H9 (cell line): Measurements from ENCODE around the gene FREM2. TPM values are rescaled to one million over a fixed set of nuclear protein-coding genes. Genes with fewer than 3 reads are reported as not detected.

ENCODE experiments used
- DNase-seq: peaks from one replicate; pipeline ENCODE4 v3.0.0-alpha.2; 2017
- H2AFZ ChIP-seq: one replicate; pipeline ENCODE4 v1.6.1; 2013; ENCODE audit warnings: mild to moderate bottlenecking, low read length, control low read depth, moderate library complexity
- H2AK5ac ChIP-seq: 2 replicates; pipeline ENCODE4 v1.6.1; 2013; ENCODE audit warnings: low read length, control low read depth, mixed read lengths; ENCODE audit not compliant: insufficient read length
- H2BK120ac ChIP-seq: one replicate; pipeline ENCODE4 v1.6.1; 2013; ENCODE audit warnings: low read depth, mild to moderate bottlenecking, low read length, control low read depth, inconsistent platforms; ENCODE audit not compliant: poor library complexity, severe bottlenecking
- H2BK12ac ChIP-seq: 2 replicates; pipeline ENCODE4 v1.6.1; 2013; ENCODE audit warnings: low read length, control low read depth, mixed read lengths, low read depth; ENCODE audit not compliant: insufficient read length
- H2BK15ac ChIP-seq: 2 replicates; pipeline ENCODE4 v1.6.1; 2013; ENCODE audit warnings: low read depth, low read length, control low read depth
- H2BK20ac ChIP-seq: one replicate; pipeline ENCODE4 v1.6.1; 2013; ENCODE audit warnings: low read depth, mild to moderate bottlenecking, low read length, control low read depth, inconsistent platforms; ENCODE audit not compliant: poor library complexity, severe bottlenecking
- H2BK5ac ChIP-seq: 2 replicates; pipeline ENCODE4 v1.6.1; 2013; ENCODE audit warnings: low read length, control low read depth, mixed read lengths; ENCODE audit not compliant: insufficient read length
- H3K14ac ChIP-seq: 2 replicates; pipeline ENCODE4 v1.6.1; 2013; ENCODE audit warnings: low read length, control low read depth; ENCODE audit not compliant: insufficient read depth
- H3K18ac ChIP-seq: 2 replicates; pipeline ENCODE4 v1.6.1; 2013; ENCODE audit warnings: low read depth, mild to moderate bottlenecking, mixed read lengths, low read length, control low read depth; ENCODE audit not compliant: insufficient read length
- H3K23ac ChIP-seq: 2 replicates; pipeline ENCODE4 v1.6.1; 2013; ENCODE audit warnings: low read length, control low read depth, mixed read lengths, low read depth; ENCODE audit not compliant: insufficient read length
- H3K23me2 ChIP-seq: 2 replicates; pipeline ENCODE4 v1.6.1; 2013; ENCODE audit warnings: low read depth, mild to moderate bottlenecking, mixed read lengths, low read length, control low read depth; ENCODE audit not compliant: insufficient read length, poor library complexity, severe bottlenecking
- H3K27ac ChIP-seq: 2 replicates; pipeline ENCODE4 v1.5.1; 2013; ENCODE audit warnings: low read length, control low read depth, mixed read lengths, low read depth; ENCODE audit not compliant: insufficient read length
- H3K27me3 ChIP-seq: 2 replicates; pipeline ENCODE4 v1.6.1; 2013; ENCODE audit warnings: low read length, control low read depth, inconsistent platforms; ENCODE audit not compliant: insufficient read depth
- H3K4ac ChIP-seq: 2 replicates; pipeline ENCODE4 v1.6.1; 2013; ENCODE audit warnings: low read depth, mild to moderate bottlenecking, control low read depth, inconsistent platforms, low read length, moderate library complexity
- H3K4me1 ChIP-seq: 2 replicates; pipeline ENCODE4 v1.6.1; 2013; ENCODE audit warnings: low read length, control low read depth, inconsistent platforms; ENCODE audit not compliant: insufficient read depth
- H3K4me2 ChIP-seq: 2 replicates; pipeline ENCODE4 v1.6.1; 2013; ENCODE audit warnings: low read length, control low read depth, mixed read lengths; ENCODE audit not compliant: insufficient read length, insufficient read depth
- H3K56ac ChIP-seq: 2 replicates; pipeline ENCODE4 v1.6.1; 2013; ENCODE audit warnings: low read depth, mild to moderate bottlenecking, mixed read lengths, low read length, control low read depth; ENCODE audit not compliant: insufficient read length
- H3K79me1 ChIP-seq: 2 replicates; pipeline ENCODE4 v1.6.1; 2013; ENCODE audit warnings: low read depth, mild to moderate bottlenecking, moderate library complexity, low read length, control low read depth, inconsistent platforms; ENCODE audit not compliant: insufficient read depth, poor library complexity, severe bottlenecking
- H3K79me2 ChIP-seq: 2 replicates; pipeline ENCODE4 v1.6.1; 2013; ENCODE audit warnings: low read length, control low read depth, inconsistent platforms; ENCODE audit not compliant: insufficient read depth
- H3K9ac ChIP-seq: 2 replicates; pipeline ENCODE4 v1.6.1; 2013; ENCODE audit warnings: low read length, control low read depth, mixed read lengths; ENCODE audit not compliant: insufficient read length; ENCODE audit errors: extremely low read depth
- H3K9me3 ChIP-seq: one replicate; pipeline ENCODE4 v1.6.1; 2013; ENCODE audit warnings: low read depth, low read length, inconsistent platforms; ENCODE audit not compliant: control insufficient read depth
- H3T11ph ChIP-seq: one replicate; pipeline ENCODE4 v1.6.1; 2013; ENCODE audit warnings: mild to moderate bottlenecking, low read length, control low read depth, inconsistent platforms
- H4K20me1 ChIP-seq: one replicate; pipeline ENCODE4 v1.6.1; 2013; ENCODE audit not compliant: control insufficient read depth, insufficient read length, insufficient read depth
- H4K5ac ChIP-seq: 2 replicates; pipeline ENCODE4 v1.6.1; 2013; ENCODE audit warnings: low read depth, mild to moderate bottlenecking, mixed read lengths, low read length, control low read depth; ENCODE audit not compliant: insufficient read length
- H4K8ac ChIP-seq: replicated peaks from 2 replicates; pipeline ENCODE4 v1.6.1; 2013; ENCODE audit warnings: low read length, control low read depth, mixed read lengths, low read depth; ENCODE audit not compliant: insufficient read length
- H4K91ac ChIP-seq: 2 replicates; pipeline ENCODE4 v1.6.1; 2013; ENCODE audit warnings: low read depth, mild to moderate bottlenecking, moderate library complexity, mixed read lengths, low read length, control low read depth; ENCODE audit not compliant: insufficient read length
- H3K27ac Mint-ChIP-seq, 3 experiments: 2 replicates in 2 of 3; 3 replicates in 1 of 3; pipeline ENCODE4 v1.8.0; 2020 to 2021; ENCODE audit warnings: mixed read lengths in 3 of 3, mild to moderate bottlenecking in 1 of 3, moderate library complexity in 1 of 3
- H3K27me3 Mint-ChIP-seq: 2 replicates; pipeline ENCODE4 v1.8.0; 2021; ENCODE audit warnings: low read depth, mild to moderate bottlenecking, moderate library complexity, mixed read lengths
- H3K36me3 Mint-ChIP-seq, 3 experiments: 2 replicates in 2 of 3; 3 replicates in 1 of 3; pipeline ENCODE4 v1.8.0; 2020 to 2021; ENCODE audit warnings: low read depth in 3 of 3, mixed read lengths in 3 of 3; ENCODE audit not compliant: insufficient read depth in 1 of 3
- H3K4me1 Mint-ChIP-seq, 2 experiments: 2 replicates each; pipeline ENCODE4 v1.8.0; 2020; ENCODE audit warnings: mixed read lengths in 2 of 2
- H3K4me3 Mint-ChIP-seq, 2 experiments: 2 replicates in 1 of 2; 3 replicates in 1 of 2; pipeline ENCODE4 v1.8.0; 2020 to 2021; ENCODE audit warnings: mild to moderate bottlenecking in 2 of 2, mixed read lengths in 2 of 2, moderate library complexity in 1 of 2
- H3K9me3 Mint-ChIP-seq, 2 experiments: 2 replicates in 1 of 2; 3 replicates in 1 of 2; pipeline ENCODE4 v1.8.0; 2020; ENCODE audit warnings: mild to moderate bottlenecking in 2 of 2, mixed read lengths in 2 of 2, moderate library complexity in 1 of 2
- WGBS: extraction: QIAGEN DNeasy Blood & Tissue Kit; methylation state at CpG from one replicate; pipeline ENCODE4 v1.1.7; 2013; ENCODE audit warnings: missing lambda C conversion rate, low lambda C conversion rate, mixed read lengths; ENCODE audit not compliant: insufficient read length; ENCODE audit errors: extremely low coverage; 5-methylcytosine and 5-hydroxymethylcytosine counted together
- total RNA-seq: library from RNA; stranded (reverse); gene quantifications from 2 replicates; pipeline ENCODE4 v1.2.1, GENCODE V29; 2021
- TF ChIP-seq, protein P1 (sequence below): fragments of 200-600 bp; sonication (generic); conservative IDR thresholded peaks from 3 replicates; pipeline ENCODE4 v1.8.0; 2021; ENCODE audit warnings: antibody characterized with exemption, mild to moderate bottlenecking

FREM2 gene
- total RNA-seq, 1 experiment from 2014 or later = 16.0 TPM

DNA sequence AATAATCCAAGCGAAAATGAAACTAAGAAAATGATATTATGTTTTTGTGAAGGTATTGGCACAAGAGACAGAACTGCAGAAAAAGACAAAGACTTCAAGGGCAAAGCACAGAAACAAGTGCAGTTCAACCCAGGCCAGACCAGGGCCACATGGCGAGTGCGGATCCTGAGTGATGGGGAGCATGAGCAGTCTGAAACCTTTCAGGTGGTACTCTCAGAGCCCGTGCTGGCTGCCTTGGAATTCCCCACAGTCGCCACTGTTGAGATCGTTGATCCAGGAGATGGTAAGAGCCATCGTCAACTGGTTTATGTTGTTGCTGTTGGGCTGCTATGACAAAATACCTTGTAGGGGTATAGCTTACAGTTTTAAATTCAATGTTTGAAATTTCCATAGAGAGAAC lies 82.6 kb downstream of the FREM2 start:
- Histone ChIP-seq H2BK20ac (no peak overlapping the region), H2AFZ (no peak overlapping the region), H2BK12ac (no peak overlapping the region), H2AK5ac (no peak overlapping the region), H3K79me1 (no peaks in the 10 kb centered on the region), H3K9me3 (no peaks in the 10 kb centered on the region), H3K9ac (no peak overlapping the region), H3K14ac (no peak overlapping the region), H3K4me2 (no peak overlapping the region), H4K20me1 (no peaks in the 10 kb centered on the region), H4K5ac (no peak overlapping the region), H3K23me2 (no peaks in the 10 kb centered on the region), H3K27ac (no peak overlapping the region), H3K23ac (no peak overlapping the region), H2BK15ac (no peak overlapping the region), H3K56ac (no peak overlapping the region), H3K18ac (no peak overlapping the region), H3K4me1 (no peaks in the 10 kb centered on the region; the same call in 1 of the 2 replicates), H2BK120ac (no peak overlapping the region), H3K4ac (no peak overlapping the region), H4K91ac (no peak overlapping the region), H2BK5ac (no peak overlapping the region), H4K8ac (no peak overlapping the region), H3K27me3 (no peaks in the 10 kb centered on the region), H3T11ph (no peak overlapping the region), H3K79me2 (no peaks in the 10 kb centered on the region)
- Mint-ChIP-seq H3K4me3 (no peak overlapping the region), H3K36me3 (peaks cover 10 to 25% (median 13%) of the 10 kb centered on the region in 3 experiments), H3K27me3 (no peaks in the 10 kb centered on the region), H3K27ac (0 out of 7 replicates have a peak overlapping the region, but pooled peaks of 1 of the 3 experiments have one; percentile 8), H3K4me1 (peaks cover 18 to 25% of the 10 kb centered on the region in 2 experiments), H3K9me3 (0 out of 5 replicates have a peak, but pooled peaks cover 0 to 2% of the 10 kb centered on the region in 2 experiments)
- TF ChIP-seq, protein P1, sequence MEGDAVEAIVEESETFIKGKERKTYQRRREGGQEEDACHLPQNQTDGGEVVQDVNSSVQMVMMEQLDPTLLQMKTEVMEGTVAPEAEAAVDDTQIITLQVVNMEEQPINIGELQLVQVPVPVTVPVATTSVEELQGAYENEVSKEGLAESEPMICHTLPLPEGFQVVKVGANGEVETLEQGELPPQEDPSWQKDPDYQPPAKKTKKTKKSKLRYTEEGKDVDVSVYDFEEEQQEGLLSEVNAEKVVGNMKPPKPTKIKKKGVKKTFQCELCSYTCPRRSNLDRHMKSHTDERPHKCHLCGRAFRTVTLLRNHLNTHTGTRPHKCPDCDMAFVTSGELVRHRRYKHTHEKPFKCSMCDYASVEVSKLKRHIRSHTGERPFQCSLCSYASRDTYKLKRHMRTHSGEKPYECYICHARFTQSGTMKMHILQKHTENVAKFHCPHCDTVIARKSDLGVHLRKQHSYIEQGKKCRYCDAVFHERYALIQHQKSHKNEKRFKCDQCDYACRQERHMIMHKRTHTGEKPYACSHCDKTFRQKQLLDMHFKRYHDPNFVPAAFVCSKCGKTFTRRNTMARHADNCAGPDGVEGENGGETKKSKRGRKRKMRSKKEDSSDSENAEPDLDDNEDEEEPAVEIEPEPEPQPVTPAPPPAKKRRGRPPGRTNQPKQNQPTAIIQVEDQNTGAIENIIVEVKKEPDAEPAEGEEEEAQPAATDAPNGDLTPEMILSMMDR = no peak
- no peak for DNase-seq
- WGBS = no CpG with 5 or more reads among the region's 7 CpGs
